BJ (cell line): ENCODE measurements around the gene EPAS1. TPM values are rescaled to one million over a fixed set of nuclear protein-coding genes. Genes with fewer than 3 reads are reported as not detected.

Experiments used
- CTCF ChIA-PET: fragments of 350-600 bp; formaldehyde crosslinking; extraction: SDS; loops from one replicate; lab custom pipeline; 2021; ENCODE audit warnings: antibody characterized with exemption, inconsistent platforms; lab: Yijun Ruan, JAX
- POLR2A ChIA-PET: fragments of 300-600 bp; sonication (Branson Sonifier 250); formaldehyde crosslinking; extraction: SDS; loops from one replicate; lab custom pipeline; 2021; ENCODE audit warnings: antibody characterized with exemption; lab: Charles Lee
- DNase-seq: peaks from one replicate; pipeline ENCODE4 v3.0.0-alpha.2; 2011; ENCODE audit warnings: low read depth
- H3K27me3 ChIP-seq: 2 replicates; pipeline ENCODE4 v1.6.0; 2011; ENCODE audit warnings: low read length; ENCODE audit not compliant: control insufficient read depth, insufficient read depth
- H3K36me3 ChIP-seq: 2 replicates; pipeline ENCODE4 v1.5.1; 2011; ENCODE audit warnings: low read length; ENCODE audit not compliant: control insufficient read depth, insufficient read depth
- H3K4me3 ChIP-seq: 2 replicates; pipeline ENCODE4 v1.5.1; 2011; ENCODE audit warnings: low read depth, mild to moderate bottlenecking, control low read depth, low read length
- CTCF ChIP-seq: IDR thresholded peaks from 2 replicates; pipeline ENCODE4 v1.5.1; 2011; ENCODE audit warnings: low read depth, mild to moderate bottlenecking, control low read depth, inconsistent platforms, low read length, moderate library complexity; ENCODE audit not compliant: insufficient read depth
- polyA plus RNA-seq: library from polyadenylated mRNA; depleted of rRNA; stranded (reverse); fragments of >200 nt; gene quantifications from 2 replicates; pipeline ENCODE4 v1.2.3, GENCODE V29; 2011

EPAS1 gene
- polyA plus RNA-seq, 1 experiment = 531 TPM

- Histone ChIP-seq H3K27me3 (no peaks in the 10 kb centered on the region), H3K4me3 (no peak overlapping the region), H3K36me3 (peaks cover 19% of the 10 kb centered on the region)
- no peak for DNase-seq
- POLR2A ChIA-PET = no interaction called here
- CTCF ChIA-PET = interaction anchor here (0.7 to 4.7 kb wide), 21 partner anchors 8 to 724 kb away, joined by 3 to 25 read pairs (median 4); partner anchors contain the start of gene EPAS1
- TF ChIP-seq CTCF = no peak
These were observed 69.5 kb downstream of the EPAS1 start for GRCh38 chr2:46366668-46367052.

GRCh38 chr2:46367286-46367685, 70.1 kb downstream of the EPAS1 start:
- no peaks in the 10 kb centered on the region for H3K27me3 ChIP-seq
- H3K4me3 ChIP-seq = no peak overlapping the region
- TF ChIP-seq CTCF = no peak
- CTCF ChIA-PET = interaction anchor here (0.7 to 4.7 kb wide), 8 partner anchors 12 to 375 kb away, joined by 3 to 25 read pairs (median 4); partner anchors contain the start of gene EPAS1
- H3K36me3 ChIP-seq = peaks cover 17% of the 10 kb centered on the region
- DNase-seq = no peak
- POLR2A ChIA-PET = no interaction called here

GRCh38 chr2:46368401-46368800, 71.2 kb downstream of the EPAS1 start:
- ChIA-PET CTCF (interaction anchor here (4.4 to 4.7 kb wide), 2 partner anchors 11 to 376 kb away, joined by 24 to 25 read pairs; no protein-coding TSS in a partner anchor), POLR2A (no interaction called here)
- H3K4me3 ChIP-seq = no peak overlapping the region
- no peaks in the 10 kb centered on the region for H3K27me3 ChIP-seq
- H3K36me3 ChIP-seq = peaks cover 19% of the 10 kb centered on the region
- TF ChIP-seq CTCF = no peak
- no peak for DNase-seq

DNA sequence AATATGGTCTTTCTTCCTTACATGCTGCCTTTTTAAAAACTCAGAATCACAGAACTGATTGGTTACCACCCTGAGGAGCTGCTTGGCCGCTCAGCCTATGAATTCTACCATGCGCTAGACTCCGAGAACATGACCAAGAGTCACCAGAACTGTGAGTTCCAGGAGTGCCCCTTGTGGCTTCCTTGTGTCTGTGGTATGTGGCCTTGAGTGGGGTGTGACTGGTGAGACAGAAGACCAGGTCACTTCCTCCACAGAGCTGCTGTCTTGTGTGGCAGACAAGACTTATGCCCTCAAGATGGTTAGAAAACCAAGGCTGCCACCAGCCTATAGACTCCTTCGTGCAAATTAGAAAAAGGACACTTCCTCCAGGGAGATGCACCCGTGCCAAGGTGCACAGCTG, 72.6 kb downstream of the EPAS1 start:
- CTCF ChIA-PET = interaction anchor here (1.0 to 4.7 kb wide), 3 partner anchors 10 to 377 kb away, joined by 4 to 25 read pairs (median 4); no protein-coding TSS in a partner anchor
- POLR2A ChIA-PET = no interaction called here
- no peak for TF ChIP-seq CTCF
- DNase-seq = no peak
- Histone ChIP-seq H3K36me3 (peaks cover 19% of the 10 kb centered on the region), H3K4me3 (no peak overlapping the region), H3K27me3 (no peaks in the 10 kb centered on the region)

DNA sequence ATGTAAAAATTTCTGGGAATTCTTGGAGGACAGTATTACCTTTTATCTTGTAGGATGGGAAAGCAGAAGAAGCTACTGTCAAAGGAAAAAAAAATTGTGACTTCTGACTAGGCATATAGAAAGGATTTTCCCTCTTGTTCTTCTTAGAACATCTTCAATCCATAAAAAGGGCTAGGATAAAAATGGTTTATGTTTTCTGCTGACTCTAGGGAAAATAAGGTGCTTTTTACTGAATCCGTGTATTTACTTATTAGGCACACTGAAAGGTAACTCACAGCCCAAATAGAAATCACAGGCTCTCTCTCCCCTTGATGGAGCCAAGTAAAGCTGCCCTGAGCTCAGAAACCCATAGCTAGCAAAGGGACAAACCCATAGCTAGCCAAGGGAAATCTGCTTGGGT, 74.6 kb downstream of the EPAS1 start:
- ChIA-PET POLR2A (no interaction called here), CTCF (interaction anchor here (0.7 to 1.4 kb wide), 4 partner anchors 17 to 379 kb away, joined by 3 to 6 read pairs (median 3); no protein-coding TSS in a partner anchor)
- no peak for DNase-seq
- Histone ChIP-seq H3K36me3 (peaks cover 30% of the 10 kb centered on the region), H3K27me3 (no peaks in the 10 kb centered on the region), H3K4me3 (no peak overlapping the region)
- TF ChIP-seq CTCF = no peak
